OCI-LY7 (cell line): ENCODE measurements around the gene LPIN3. TPM values are rescaled to one million over a fixed set of nuclear protein-coding genes. Genes with fewer than 3 reads are reported as not detected.

Source experiments
- BruUV-seq: library from RNA; stranded (reverse); fragments of 400-500 nt; replicated peaks from 2 replicates; lab custom pipeline; 2021; lab: Mats Ljungman, UMichigan
- CTCF ChIA-PET: fragments of 300-600 bp; sonication (Branson Sonifier 250); formaldehyde crosslinking; loops from one replicate; lab custom pipeline; 2022; ENCODE audit warnings: antibody characterized with exemption; ENCODE audit not compliant: unreplicated experiment; lab: Charles Lee
- POLR2A ChIA-PET: fragments of 300-600 bp; sonication (Branson Sonifier 250); formaldehyde crosslinking; loops from one replicate; lab custom pipeline; 2022; ENCODE audit warnings: antibody characterized with exemption; lab: Charles Lee
- DNase-seq: peaks from one replicate; pipeline ENCODE4 v3.0.0-alpha.2; 2015; ENCODE audit warnings: low spot score
- H2AFZ ChIP-seq: fragments of 200-600 bp; sonication (generic), shearing (Covaris generic); 2 replicates; pipeline ENCODE4 v1.6.1; 2014; ENCODE audit warnings: mild to moderate bottlenecking, antibody characterized with exemption, low read length, moderate library complexity
- H3K27ac ChIP-seq: fragments of 200-600 bp; sonication (generic); 2 replicates; pipeline ENCODE4 v1.5.1; 2014; ENCODE audit warnings: mixed run types, low read depth, mild to moderate bottlenecking, moderate library complexity, low read length, inconsistent platforms; ENCODE audit not compliant: poor library complexity, severe bottlenecking
- H3K36me3 ChIP-seq: fragments of 200-600 bp; sonication (generic); 2 replicates; pipeline ENCODE4 v1.6.1; 2014; ENCODE audit warnings: mild to moderate bottlenecking, antibody characterized with exemption, low read length, moderate library complexity, mixed read lengths; ENCODE audit not compliant: insufficient read depth
- H3K4me1 ChIP-seq: fragments of 200-600 bp; sonication (generic); 2 replicates; pipeline ENCODE4 v1.5.1; 2014; ENCODE audit warnings: mild to moderate bottlenecking, low read length; ENCODE audit not compliant: insufficient read depth, poor library complexity, severe bottlenecking
- H3K4me2 ChIP-seq: fragments of 200-600 bp; sonication (generic); 2 replicates; pipeline ENCODE4 v1.6.1; 2014; ENCODE audit warnings: mild to moderate bottlenecking, low read length
- H3K4me3 ChIP-seq: fragments of 200-600 bp; sonication (generic); 2 replicates; pipeline ENCODE4 v1.5.1; 2014; ENCODE audit warnings: mild to moderate bottlenecking, low read depth, low read length; ENCODE audit not compliant: poor library complexity, severe bottlenecking
- H3K79me2 ChIP-seq: fragments of 200-600 bp; sonication (generic); 2 replicates; pipeline ENCODE4 v1.6.1; 2016; ENCODE audit warnings: low read depth, mild to moderate bottlenecking, low read length, moderate library complexity, mixed read lengths; ENCODE audit not compliant: insufficient read depth
- H3K9me2 ChIP-seq: fragments of 200-600 bp; sonication (generic); 2 replicates; pipeline ENCODE4 v1.6.1; 2016; ENCODE audit warnings: mild to moderate bottlenecking, low read length, mixed read lengths; ENCODE audit not compliant: insufficient read depth
- H3K9me3 ChIP-seq: fragments of 200-600 bp; sonication (generic); 2 replicates; pipeline ENCODE4 v1.6.1; 2014; ENCODE audit warnings: mild to moderate bottlenecking, mixed run types, low read length, mixed read lengths
- H4K20me1 ChIP-seq: fragments of 200-600 bp; sonication (generic); 2 replicates; pipeline ENCODE4 v1.6.1; 2014; ENCODE audit warnings: mild to moderate bottlenecking, antibody characterized with exemption, low read length, moderate library complexity, mixed read lengths; ENCODE audit not compliant: insufficient read depth
- EZH2phosphoT487 ChIP-seq: fragments of 200-600 bp; sonication (generic); IDR thresholded peaks from 2 replicates; pipeline ENCODE4 v1.6.1; 2018; ENCODE audit warnings: low read depth, borderline replicate concordance, mild to moderate bottlenecking, mixed run types, antibody characterized with exemption, low read length, moderate library complexity, mixed read lengths
- intact Hi-C: fragments of 100-400 bp; cut with micrococcal nuclease; formaldehyde crosslinking; loops from one replicate; pipeline ENCODE4 v1.10.0; 2022; ENCODE audit not compliant: unreplicated experiment
- total RNA-seq, 2 experiments: library from RNA; depleted of rRNA in 1 of 2; stranded (reverse); fragments of >200 nt in 1 of 2; shearing (Covaris generic) in 1 of 2; gene quantifications; 2 replicates each; pipeline ENCODE4 v1.2.3, GENCODE V29; 2014 to 2022
- TF ChIP-seq, protein P1 (sequence below): fragments of 200-600 bp; sonication (generic); conservative IDR thresholded peaks from 2 replicates; pipeline ENCODE4 v1.5.1; 2014; ENCODE audit warnings: mild to moderate bottlenecking, antibody characterized with exemption, low read length, moderate library complexity, mixed read lengths

Gene LPIN3
- total RNA-seq, 2 experiments from 2014 or later = 0.19 to 2.1 TPM

DNA sequence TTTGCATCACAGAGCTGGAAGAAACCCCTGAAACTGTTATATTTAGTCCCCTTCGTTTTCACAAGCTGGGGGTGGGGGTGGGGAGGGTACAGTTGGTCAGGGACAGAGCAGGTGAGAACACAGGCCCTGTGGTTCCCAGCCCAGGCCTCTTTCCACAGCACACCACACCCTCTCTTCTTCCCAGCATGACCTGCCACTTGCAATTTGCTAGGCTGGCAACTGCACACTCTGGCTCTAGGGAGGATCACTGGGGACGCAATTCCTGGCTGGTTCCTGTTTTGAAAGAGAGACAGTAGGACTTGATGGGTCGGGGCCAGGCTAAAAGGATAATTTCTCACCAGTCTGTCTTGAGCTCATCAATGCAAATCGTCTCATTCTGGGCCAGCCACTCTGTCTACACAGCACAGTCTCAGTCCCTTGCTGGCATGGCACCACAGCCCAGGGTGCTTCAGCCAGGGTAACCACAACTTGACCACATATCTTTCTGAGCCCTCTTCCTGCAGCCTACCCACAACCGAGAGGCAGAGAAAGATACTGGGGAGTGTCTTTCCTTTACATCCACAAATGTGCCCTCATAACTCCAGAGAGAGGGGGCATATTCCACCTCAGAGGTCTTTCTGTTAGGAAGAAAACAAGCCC lies 67.7 kb downstream of the LPIN3 start:
- Histone ChIP-seq H3K79me2 (no peaks in the 10 kb centered on the region), H4K20me1 (no peaks in the 10 kb centered on the region), H3K4me3 (no peak overlapping the region), H3K27ac (no peak overlapping the region), H2AFZ (no peak overlapping the region), H3K4me2 (no peak overlapping the region), H3K9me3 (no peaks in the 10 kb centered on the region), H3K9me2 (no peaks in the 10 kb centered on the region), H3K4me1 (peaks cover 5% of the 10 kb centered on the region), H3K36me3 (peaks cover 53% of the 10 kb centered on the region; the same call in 1 of the 2 replicates)
- BruUV-seq = no TSS peak
- intact Hi-C loops = no loop called here
- ChIA-PET POLR2A (interaction anchor here (0.6 kb wide), 1 partner anchor 578 kb away, joined by 3 read pairs; no protein-coding TSS in a partner anchor), CTCF (no interaction called here)
- TF ChIP-seq EZH2phosphoT487 = no peak
- TF ChIP-seq, protein P1, sequence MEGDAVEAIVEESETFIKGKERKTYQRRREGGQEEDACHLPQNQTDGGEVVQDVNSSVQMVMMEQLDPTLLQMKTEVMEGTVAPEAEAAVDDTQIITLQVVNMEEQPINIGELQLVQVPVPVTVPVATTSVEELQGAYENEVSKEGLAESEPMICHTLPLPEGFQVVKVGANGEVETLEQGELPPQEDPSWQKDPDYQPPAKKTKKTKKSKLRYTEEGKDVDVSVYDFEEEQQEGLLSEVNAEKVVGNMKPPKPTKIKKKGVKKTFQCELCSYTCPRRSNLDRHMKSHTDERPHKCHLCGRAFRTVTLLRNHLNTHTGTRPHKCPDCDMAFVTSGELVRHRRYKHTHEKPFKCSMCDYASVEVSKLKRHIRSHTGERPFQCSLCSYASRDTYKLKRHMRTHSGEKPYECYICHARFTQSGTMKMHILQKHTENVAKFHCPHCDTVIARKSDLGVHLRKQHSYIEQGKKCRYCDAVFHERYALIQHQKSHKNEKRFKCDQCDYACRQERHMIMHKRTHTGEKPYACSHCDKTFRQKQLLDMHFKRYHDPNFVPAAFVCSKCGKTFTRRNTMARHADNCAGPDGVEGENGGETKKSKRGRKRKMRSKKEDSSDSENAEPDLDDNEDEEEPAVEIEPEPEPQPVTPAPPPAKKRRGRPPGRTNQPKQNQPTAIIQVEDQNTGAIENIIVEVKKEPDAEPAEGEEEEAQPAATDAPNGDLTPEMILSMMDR = no peak
- DNase-seq = no peak

DNA sequence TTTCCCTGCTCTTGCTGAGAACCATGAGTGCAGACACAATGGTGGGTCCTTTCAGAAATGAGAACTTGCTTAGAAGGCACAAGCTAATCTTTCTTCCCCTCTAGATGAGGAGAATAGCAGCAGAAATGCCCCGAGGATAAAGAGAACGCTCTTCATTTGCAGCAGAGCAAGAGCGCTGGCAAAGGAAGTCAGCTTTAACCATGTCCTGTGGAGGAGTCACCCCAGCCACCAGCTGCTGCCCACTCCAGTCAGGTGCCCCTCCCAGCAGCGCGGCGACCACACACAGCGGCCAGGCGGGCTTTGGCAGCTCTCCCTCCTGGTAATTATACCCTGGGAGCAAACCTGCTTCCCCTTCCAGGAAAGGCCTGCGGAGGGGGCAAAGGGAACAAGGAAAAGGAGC lies 68.4 kb downstream of the LPIN3 start:
- H3K4me1 ChIP-seq = peaks cover 5% of the 10 kb centered on the region
- peaks cover 60% of the 10 kb centered on the region; the same call in 1 of the 2 replicates for H3K36me3 ChIP-seq
- ChIA-PET CTCF (no interaction called here), POLR2A (interaction anchor here (0.6 kb wide), 1 partner anchor 577 kb away, joined by 3 read pairs; no protein-coding TSS in a partner anchor)
- no peak overlapping the region for H3K27ac ChIP-seq
- DNase-seq = no peak
- no TSS peak for BruUV-seq
- no peaks in the 10 kb centered on the region for H3K9me2 ChIP-seq
- H2AFZ ChIP-seq = no peak overlapping the region
- no peak overlapping the region for H3K4me3 ChIP-seq
- H3K79me2 ChIP-seq = no peaks in the 10 kb centered on the region
- H3K9me3 ChIP-seq = no peaks in the 10 kb centered on the region
- TF ChIP-seq, protein P1 = no peak
- no peak for TF ChIP-seq EZH2phosphoT487
- no peaks in the 10 kb centered on the region for H4K20me1 ChIP-seq
- intact Hi-C loops = no loop called here
- H3K4me2 ChIP-seq = no peak overlapping the region

Other genes with a start within 250 kb of the LPIN3 start
- gene PLCG1, start 203.3 kb upstream of the LPIN3 start, total RNA-seq (2014; rRNA removed; shearing (Covaris generic)) = 92.6 and 103 TPM in 2 replicates
- 121 TPM in 2 replicates for gene PLCG1, start 203.3 kb upstream of the LPIN3 start, total RNA-seq (2022)
- 5.8 and 6.4 TPM in 2 replicates for gene ZHX3, start 23.1 kb upstream of the LPIN3 start, total RNA-seq (2014; rRNA removed; shearing (Covaris generic))
- 16.9 and 21.7 TPM in 2 replicates for gene ZHX3, start 23.1 kb upstream of the LPIN3 start, total RNA-seq (2022)
- not detected in 2 replicates for gene EMILIN3, start 26.0 kb downstream of the LPIN3 start, total RNA-seq (2014; rRNA removed; shearing (Covaris generic))
- not detected in 2 replicates for gene EMILIN3, start 26.0 kb downstream of the LPIN3 start, total RNA-seq (2022)